Neural progenitor cell (in vitro differentiated cells): ENCODE results near the gene TMEM106C. TPM values are rescaled to one million over a fixed set of nuclear protein-coding genes. Genes with fewer than 3 reads are reported as not detected.

ENCODE experiments used
- DNase-seq: peaks from one replicate; pipeline ENCODE4 v3.0.0-alpha.2; 2016; ENCODE audit warnings: low spot score
- H2AFZ ChIP-seq: fragments of 200-600 bp; sonication (generic); replicated peaks from 2 replicates; pipeline ENCODE4 v1.6.1; 2016; ENCODE audit warnings: antibody characterized with exemption
- H3F3A ChIP-seq: fragments of 200-600 bp; sonication (generic); 2 replicates; pipeline ENCODE4 v1.6.1; 2016; ENCODE audit warnings: antibody characterized with exemption, low read depth
- H3K27ac ChIP-seq: fragments of 200-600 bp; sonication (generic); 2 replicates; pipeline ENCODE4 v1.5.1; 2016; ENCODE audit warnings: mild to moderate bottlenecking
- H3K27me3 ChIP-seq: fragments of 200-600 bp; sonication (generic); 2 replicates; pipeline ENCODE4 v1.6.1; 2016; ENCODE audit warnings: mild to moderate bottlenecking, moderate library complexity
- H3K36me3 ChIP-seq: fragments of 200-600 bp; sonication (generic); 2 replicates; pipeline ENCODE4 v1.5.1; 2016
- H3K4me1 ChIP-seq: fragments of 200-600 bp; sonication (generic); 2 replicates; pipeline ENCODE4 v1.6.1; 2016; ENCODE audit warnings: mixed run types
- H3K4me2 ChIP-seq: fragments of 200-600 bp; sonication (generic); 2 replicates; pipeline ENCODE4 v1.6.1; 2016
- H3K4me3 ChIP-seq: fragments of 200-600 bp; sonication (generic); 2 replicates; pipeline ENCODE4 v1.5.1; 2016
- H3K79me2 ChIP-seq: fragments of 200-600 bp; sonication (generic); 2 replicates; pipeline ENCODE4 v1.6.1; 2016; ENCODE audit warnings: low read depth
- H3K9ac ChIP-seq: fragments of 200-600 bp; sonication (generic); 2 replicates; pipeline ENCODE4 v1.6.1; 2016
- H3K9me3 ChIP-seq: fragments of 200-600 bp; sonication (generic); 2 replicates; pipeline ENCODE4 v1.5.1; 2016; ENCODE audit warnings: low read depth
- H4K20me1 ChIP-seq: fragments of 200-600 bp; sonication (generic); 2 replicates; pipeline ENCODE4 v1.6.1; 2016; ENCODE audit warnings: low read depth
- H3K27ac Mint-ChIP-seq: 3 replicates; pipeline ENCODE4 v1.8.0; 2021; ENCODE audit warnings: mixed read lengths
- H3K27me3 Mint-ChIP-seq: 2 replicates; pipeline ENCODE4 v1.8.0; 2022; ENCODE audit warnings: low read depth, mild to moderate bottlenecking, inconsistent platforms, moderate library complexity, mixed read lengths; ENCODE audit not compliant: insufficient read depth
- H3K36me3 Mint-ChIP-seq: 3 replicates; pipeline ENCODE4 v1.8.0; 2021; ENCODE audit warnings: mixed read lengths
- H3K4me1 Mint-ChIP-seq: 3 replicates; pipeline ENCODE4 v1.8.0; 2021; ENCODE audit warnings: mixed read lengths
- H3K4me3 Mint-ChIP-seq: 3 replicates; pipeline ENCODE4 v1.8.0; 2021; ENCODE audit warnings: mild to moderate bottlenecking, moderate library complexity, mixed read lengths
- H3K9me3 Mint-ChIP-seq: 3 replicates; pipeline ENCODE4 v1.8.0; 2020; ENCODE audit warnings: mixed read lengths
- EZH2 ChIP-seq: fragments of 200-600 bp; sonication (generic); IDR thresholded peaks from 2 replicates; pipeline ENCODE4 v1.6.1; 2017; ENCODE audit warnings: antibody characterized with exemption, mild to moderate bottlenecking, moderate library complexity
- EZH2phosphoT487 ChIP-seq: fragments of 200-600 bp; sonication (generic); IDR thresholded peaks from 2 replicates; pipeline ENCODE4 v1.6.1; 2017; ENCODE audit warnings: antibody characterized with exemption
- total RNA-seq: library from RNA; depleted of rRNA; stranded (reverse); fragments of >200 nt; gene quantifications from 2 replicates; pipeline ENCODE4 v1.2.3, GENCODE V29; 2015; ENCODE audit warnings: low replicate concordance
- TF ChIP-seq, protein P1 (sequence below): fragments of 200-600 bp; sonication (generic); IDR thresholded peaks from 2 replicates; pipeline ENCODE4 v1.5.1; 2017; ENCODE audit warnings: antibody characterized with exemption, mild to moderate bottlenecking

The TMEM106C gene
- total RNA-seq, 1 donor from 2014 or later = 87.5 TPM

- H3K27ac ChIP-seq = no peak overlapping the region
- TF ChIP-seq, protein P1, sequence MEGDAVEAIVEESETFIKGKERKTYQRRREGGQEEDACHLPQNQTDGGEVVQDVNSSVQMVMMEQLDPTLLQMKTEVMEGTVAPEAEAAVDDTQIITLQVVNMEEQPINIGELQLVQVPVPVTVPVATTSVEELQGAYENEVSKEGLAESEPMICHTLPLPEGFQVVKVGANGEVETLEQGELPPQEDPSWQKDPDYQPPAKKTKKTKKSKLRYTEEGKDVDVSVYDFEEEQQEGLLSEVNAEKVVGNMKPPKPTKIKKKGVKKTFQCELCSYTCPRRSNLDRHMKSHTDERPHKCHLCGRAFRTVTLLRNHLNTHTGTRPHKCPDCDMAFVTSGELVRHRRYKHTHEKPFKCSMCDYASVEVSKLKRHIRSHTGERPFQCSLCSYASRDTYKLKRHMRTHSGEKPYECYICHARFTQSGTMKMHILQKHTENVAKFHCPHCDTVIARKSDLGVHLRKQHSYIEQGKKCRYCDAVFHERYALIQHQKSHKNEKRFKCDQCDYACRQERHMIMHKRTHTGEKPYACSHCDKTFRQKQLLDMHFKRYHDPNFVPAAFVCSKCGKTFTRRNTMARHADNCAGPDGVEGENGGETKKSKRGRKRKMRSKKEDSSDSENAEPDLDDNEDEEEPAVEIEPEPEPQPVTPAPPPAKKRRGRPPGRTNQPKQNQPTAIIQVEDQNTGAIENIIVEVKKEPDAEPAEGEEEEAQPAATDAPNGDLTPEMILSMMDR = no peak
- TF ChIP-seq EZH2phosphoT487 (no peak), EZH2 (no peak)
- peaks cover 56% of the 10 kb centered on the region for H4K20me1 ChIP-seq
- H3K4me1 Mint-ChIP-seq = peaks cover 60% of the 10 kb centered on the region
- H3K4me2 ChIP-seq = no peak overlapping the region
- H3K4me3 ChIP-seq = no peak overlapping the region
- no peaks in the 10 kb centered on the region for H3K9me3 Mint-ChIP-seq
- H3K36me3 ChIP-seq = peaks cover under 1% of the 10 kb centered on the region
- peaks cover 29% of the 10 kb centered on the region for H3F3A ChIP-seq
- peaks cover 46% of the 10 kb centered on the region for H3K36me3 Mint-ChIP-seq
- H3K9ac ChIP-seq = no peak overlapping the region
- peaks cover 48% of the 10 kb centered on the region for H3K4me1 ChIP-seq
- no peak overlapping the region for H3K4me3 Mint-ChIP-seq
- H3K79me2 ChIP-seq = no peaks in the 10 kb centered on the region
- H3K27ac Mint-ChIP-seq = peak overlapping the region; percentile 29
- no peak overlapping the region for H2AFZ ChIP-seq
- peaks cover 16% of the 10 kb centered on the region for H3K27me3 Mint-ChIP-seq
- DNase-seq = no peak
- H3K9me3 ChIP-seq = no peaks in the 10 kb centered on the region
- H3K27me3 ChIP-seq = peaks cover 9% of the 10 kb centered on the region
Measured at GRCh38 chr12:47990351-47991105, 27.1 kb downstream of the TMEM106C start.

DNA sequence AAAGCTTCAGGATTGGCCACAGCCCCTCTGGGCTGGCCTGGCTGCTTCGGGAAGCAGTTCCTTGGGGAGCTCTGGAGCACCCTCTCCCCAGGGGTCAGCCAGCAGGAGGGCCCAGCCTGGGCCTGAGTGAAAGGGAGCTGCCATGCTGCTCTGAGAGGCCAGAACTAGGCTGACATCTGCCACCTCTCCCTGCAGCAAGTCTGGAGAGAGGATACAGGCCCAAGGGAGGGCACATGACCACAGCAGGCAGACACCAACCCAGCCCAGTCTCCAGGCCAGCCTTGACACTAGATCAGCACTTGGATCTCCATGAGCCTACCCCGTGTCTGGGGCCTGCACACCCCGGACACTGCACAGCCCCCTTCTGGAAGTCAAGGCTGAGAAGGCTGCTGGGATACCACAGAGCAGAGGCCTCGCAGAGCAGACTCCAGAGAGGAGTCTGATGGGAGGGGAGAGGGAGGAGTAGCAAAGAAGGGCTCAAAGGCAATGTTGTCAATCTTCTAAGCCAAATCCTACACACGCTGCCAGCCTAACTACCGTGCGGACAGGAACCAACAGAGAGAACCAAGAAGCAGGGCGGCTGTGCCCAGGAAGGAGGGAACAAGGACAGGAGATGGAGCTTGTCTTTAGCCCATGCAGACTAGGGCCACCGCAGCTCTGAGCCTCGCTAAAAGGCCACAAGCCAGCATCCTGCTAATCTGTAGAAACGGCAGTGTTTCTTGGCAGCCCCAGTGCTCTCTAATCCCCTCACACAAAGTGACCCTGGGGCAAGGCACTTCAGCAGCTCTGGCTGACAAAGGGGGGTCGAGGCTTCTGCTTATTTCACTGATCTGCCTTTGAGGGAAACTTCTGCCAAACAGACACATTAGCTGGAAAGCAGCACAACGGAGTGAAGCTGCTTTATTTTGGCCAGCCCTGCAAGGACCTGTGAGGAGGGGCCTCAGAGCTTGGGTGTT, 28.0 kb downstream of the TMEM106C start:
- H2AFZ ChIP-seq = no peak overlapping the region
- H3K36me3 ChIP-seq = peaks cover 9% of the 10 kb centered on the region
- no peaks in the 10 kb centered on the region for H3K9me3 ChIP-seq
- peak overlapping the region; percentile 65 for H3K4me2 ChIP-seq
- H3F3A ChIP-seq = peaks cover 29% of the 10 kb centered on the region
- Mint-ChIP-seq H3K27ac (peak overlapping the region; percentile 90), H3K27me3 (peaks cover 16% of the 10 kb centered on the region), H3K36me3 (peaks cover 50% of the 10 kb centered on the region), H3K9me3 (no peaks in the 10 kb centered on the region), H3K4me3 (peak overlapping the region; percentile 38), H3K4me1 (peaks cover 60% of the 10 kb centered on the region)
- peaks cover 48% of the 10 kb centered on the region for H3K4me1 ChIP-seq
- no peak overlapping the region for H3K4me3 ChIP-seq
- H3K79me2 ChIP-seq = no peaks in the 10 kb centered on the region
- DNase-seq = peak; percentile 91
- no peak for TF ChIP-seq EZH2phosphoT487
- TF ChIP-seq, protein P1 = no peak
- no peak for TF ChIP-seq EZH2
- H3K9ac ChIP-seq = no peak overlapping the region
- H4K20me1 ChIP-seq = peaks cover 56% of the 10 kb centered on the region
- peaks cover 10% of the 10 kb centered on the region for H3K27me3 ChIP-seq
- peak overlapping the region; percentile 69 for H3K27ac ChIP-seq

DNA sequence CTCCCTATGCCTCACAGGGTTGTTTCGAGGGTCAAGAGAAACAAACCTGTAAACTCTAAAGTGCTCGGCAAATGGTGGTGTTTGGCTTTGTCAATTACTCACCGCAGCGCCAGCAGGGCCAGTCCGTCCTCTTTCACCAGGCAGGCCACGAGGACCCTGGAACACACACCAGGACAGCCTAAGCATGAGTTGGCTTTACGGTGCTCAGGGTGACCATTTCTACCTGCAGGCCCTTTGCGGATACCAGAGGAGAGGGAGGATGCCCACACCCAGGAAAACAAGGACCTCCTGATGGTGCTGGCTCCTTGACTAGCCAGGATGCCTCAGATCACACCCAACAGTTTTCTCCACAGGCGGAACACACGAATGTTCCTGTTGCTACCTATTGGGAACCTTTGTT, 29.4 kb downstream of the TMEM106C start:
- Histone ChIP-seq H3K36me3 (peaks cover 18% of the 10 kb centered on the region), H3K27me3 (peaks cover 24% of the 10 kb centered on the region), H3K9ac (no peak overlapping the region), H3F3A (peaks cover 29% of the 10 kb centered on the region), H4K20me1 (peaks cover 60% of the 10 kb centered on the region), H3K4me1 (peaks cover 49% of the 10 kb centered on the region), H3K79me2 (no peaks in the 10 kb centered on the region), H3K27ac (peak overlapping the region; percentile 69), H3K4me2 (no peak overlapping the region), H2AFZ (no peak overlapping the region), H3K4me3 (no peak overlapping the region), H3K9me3 (no peaks in the 10 kb centered on the region)
- H3K27ac Mint-ChIP-seq = peak overlapping the region; percentile 33
- peak overlapping the region; percentile 15 for H3K4me3 Mint-ChIP-seq
- H3K36me3 Mint-ChIP-seq = peaks cover 51% of the 10 kb centered on the region
- no peaks in the 10 kb centered on the region for H3K9me3 Mint-ChIP-seq
- H3K27me3 Mint-ChIP-seq = peaks cover 16% of the 10 kb centered on the region
- peaks cover 50% of the 10 kb centered on the region for H3K4me1 Mint-ChIP-seq
- no peak for DNase-seq
- TF ChIP-seq EZH2 (no peak), EZH2phosphoT487 (no peak)
- TF ChIP-seq, protein P1 = no peak
